H1 (cell line): ENCODE data around the gene DUSP18. TPM values are rescaled to one million over a fixed set of nuclear protein-coding genes. Genes with fewer than 3 reads are reported as not detected.

Experiments used
- CTCF ChIA-PET: fragments of 300-600 bp; sonication (Branson Sonifier 250); formaldehyde crosslinking; loops from one replicate; lab custom pipeline; 2021; ENCODE audit not compliant: partially characterized antibody; lab: Charles Lee
- POLR2A ChIA-PET: fragments of 300-600 bp; sonication (Branson Sonifier 250); formaldehyde crosslinking; loops from one replicate; lab custom pipeline; 2021; ENCODE audit warnings: inconsistent platforms; ENCODE audit not compliant: partially characterized antibody; lab: Charles Lee
- DNase-seq, 2 experiments: peaks; one replicate each; pipeline versions ENCODE4 v3.0.0 to v3.0.0-alpha.2; 2010 to 2022; ENCODE audit warnings: low spot score in 2 of 2, low read depth in 1 of 2, mixed read lengths in 1 of 2
- FAIRE-seq: peaks from 2 replicates; lab custom pipeline; 2011; peaks lifted over from hg19 to GRCh38; lab: Jason Lieb, UNC
- H2AFZ ChIP-seq: 2 replicates; pipeline ENCODE4 v1.8.1; 2012; ENCODE audit warnings: low read length, inconsistent platforms
- H2AK5ac ChIP-seq: 2 replicates; pipeline ENCODE4 v1.6.1; 2013; ENCODE audit warnings: low read depth, low read length
- H2BK120ac ChIP-seq: replicated peaks from 2 replicates; pipeline ENCODE3; 2013; ENCODE audit warnings: low read depth, low read length, inconsistent platforms
- H2BK12ac ChIP-seq: 2 replicates; pipeline ENCODE4 v1.6.1; 2013; ENCODE audit warnings: low read depth, low read length
- H2BK15ac ChIP-seq: 2 replicates; pipeline ENCODE4 v1.6.1; 2013; ENCODE audit warnings: low read length
- H2BK20ac ChIP-seq: 2 replicates; pipeline ENCODE4 v1.6.1; 2013; ENCODE audit warnings: low read length
- H2BK5ac ChIP-seq: 2 replicates; pipeline ENCODE4 v1.6.1; 2013; ENCODE audit warnings: low read depth, low read length
- H3K14ac ChIP-seq: 2 replicates; pipeline ENCODE4 v1.6.1; 2013; ENCODE audit warnings: inconsistent platforms; ENCODE audit not compliant: insufficient read length
- H3K18ac ChIP-seq: 2 replicates; pipeline ENCODE4 v1.6.1; 2013; ENCODE audit warnings: low read length; ENCODE audit errors: extremely low read depth
- H3K23ac ChIP-seq: 2 replicates; pipeline ENCODE4 v1.6.1; 2013; ENCODE audit warnings: inconsistent platforms; ENCODE audit not compliant: insufficient read length
- H3K23me2 ChIP-seq: 2 replicates; pipeline ENCODE4 v1.6.1; 2013; ENCODE audit warnings: low read depth, low read length
- H3K27ac ChIP-seq: 2 replicates; pipeline ENCODE4 v1.6.1; 2011; ENCODE audit warnings: low read depth, low read length, inconsistent platforms
- H3K27me3 ChIP-seq, 4 experiments: replicated peaks in 1 of 4; 1 replicate in 1 of 4; 2 replicates in 3 of 4; pipeline versions ENCODE4 v1.6.1 to v1.8.1; 2011 to 2013; ENCODE audit warnings: low read length in 3 of 4, mild to moderate bottlenecking in 3 of 4, inconsistent platforms in 2 of 4, mixed read lengths in 2 of 4, moderate library complexity in 1 of 4; ENCODE audit not compliant: control insufficient read depth in 3 of 4, insufficient read depth in 3 of 4; ENCODE audit errors: extremely low read depth in 1 of 4
- H3K36me3 ChIP-seq, 4 experiments: 2 replicates each; pipeline versions ENCODE4 v1.6.1 to v1.8.1; 2011 to 2013; ENCODE audit warnings: mild to moderate bottlenecking in 4 of 4, low read length in 3 of 4, moderate library complexity in 2 of 4, control low read depth in 1 of 4, inconsistent platforms in 1 of 4; ENCODE audit not compliant: insufficient read depth in 4 of 4, control insufficient read depth in 2 of 4
- H3K4ac ChIP-seq: replicated peaks from 2 replicates; pipeline ENCODE3; 2013; ENCODE audit warnings: low read length, low read depth, mixed read lengths, inconsistent platforms; ENCODE audit not compliant: insufficient read length
- H3K4me1 ChIP-seq, 4 experiments: replicated peaks in 1 of 4; 1 replicate in 1 of 4; 2 replicates in 3 of 4; pipeline versions ENCODE4 v1.6.1 to v1.8.1; 2011 to 2013; ENCODE audit warnings: low read length in 3 of 4, inconsistent platforms in 2 of 4, mixed read lengths in 1 of 4; ENCODE audit not compliant: insufficient read depth in 4 of 4, control insufficient read depth in 3 of 4
- H3K4me2 ChIP-seq, 2 experiments: 2 replicates each; pipeline versions ENCODE4 v1.6.1 to v1.8.1; 2011 to 2013; ENCODE audit warnings: low read depth in 2 of 2, low read length in 2 of 2, control low read depth in 1 of 2, inconsistent platforms in 1 of 2, mild to moderate bottlenecking in 1 of 2; ENCODE audit not compliant: insufficient read depth in 1 of 2
- H3K4me3 ChIP-seq, 4 experiments: fragments of 200-600, 300-600 bp in 1 of 4; sonication (generic), shearing (Covaris generic), sonication (Bioruptor Twin) in 1 of 4; 2 replicates each; pipeline versions ENCODE4 v1.5.1 to v1.8.1; 2011 to 2016; ENCODE audit warnings: low read length in 4 of 4, low read depth in 3 of 4, control low read depth in 2 of 4, inconsistent platforms in 2 of 4, mild to moderate bottlenecking in 2 of 4, mixed read lengths in 1 of 4, moderate library complexity in 1 of 4; ENCODE audit not compliant: insufficient read depth in 2 of 4; ENCODE audit errors: extremely low read depth in 1 of 4
- H3K56ac ChIP-seq: replicated peaks from 2 replicates; pipeline ENCODE3; 2013; ENCODE audit warnings: low read depth, mild to moderate bottlenecking, mixed read lengths, low read length, inconsistent platforms; ENCODE audit not compliant: insufficient read length
- H3K79me1 ChIP-seq: 2 replicates; pipeline ENCODE4 v1.6.1; 2013; ENCODE audit warnings: low read depth, low read length, control low read depth
- H3K79me2 ChIP-seq, 2 experiments: 2 replicates each; pipeline versions ENCODE4 v1.6.1 to v1.8.1; 2012 to 2013; ENCODE audit warnings: low read length in 2 of 2, mild to moderate bottlenecking in 2 of 2, inconsistent platforms in 1 of 2; ENCODE audit not compliant: insufficient read depth in 2 of 2, control insufficient read depth in 1 of 2
- H3K9ac ChIP-seq, 4 experiments: replicated peaks in 1 of 4; 1 replicate in 1 of 4; 2 replicates in 3 of 4; pipeline versions ENCODE4 v1.6.1 to v1.8.1; 2011 to 2013; ENCODE audit warnings: low read depth in 3 of 4, low read length in 3 of 4, control low read depth in 2 of 4, mild to moderate bottlenecking in 2 of 4, moderate library complexity in 2 of 4, inconsistent platforms in 1 of 4; ENCODE audit errors: extremely low read depth in 1 of 4
- H3K9me3 ChIP-seq, 2 experiments: 2 replicates each; pipeline versions ENCODE4 v1.6.1 to v1.8.1; 2012 to 2013; ENCODE audit warnings: mild to moderate bottlenecking in 2 of 2, moderate library complexity in 2 of 2, control low read depth in 1 of 2, inconsistent platforms in 1 of 2, low read depth in 1 of 2, low read length in 1 of 2, mixed read lengths in 1 of 2; ENCODE audit not compliant: insufficient read depth in 2 of 2
- H4K20me1 ChIP-seq, 2 experiments: replicated peaks in 1 of 2; 2 replicates each; pipeline versions ENCODE3 to v1.8.1; 2011 to 2013; ENCODE audit warnings: inconsistent platforms in 2 of 2, low read length in 2 of 2, mild to moderate bottlenecking in 1 of 2; ENCODE audit not compliant: insufficient read depth in 2 of 2, control insufficient read depth in 1 of 2
- H4K5ac ChIP-seq: 2 replicates; pipeline ENCODE4 v1.6.1; 2013; ENCODE audit warnings: low read length, low read depth, mixed read lengths, inconsistent platforms; ENCODE audit not compliant: insufficient read length
- H4K8ac ChIP-seq: 2 replicates; pipeline ENCODE4 v1.8.0; 2013; ENCODE audit warnings: mild to moderate bottlenecking, moderate library complexity, low read length, inconsistent platforms; ENCODE audit not compliant: insufficient read depth; ENCODE audit errors: extremely low read depth
- H4K91ac ChIP-seq: replicated peaks from 2 replicates; pipeline ENCODE3; 2013; ENCODE audit warnings: low read length, mixed read lengths, inconsistent platforms; ENCODE audit not compliant: insufficient read length
- BRCA1 ChIP-seq: IDR thresholded peaks from 2 replicates; pipeline ENCODE4 v1.6.1; 2012; ENCODE audit warnings: low read depth, low read length, improper control_type of control experiment
- CBX5 ChIP-seq: fragments of 300-800, 300-1000 bp; sonication (generic); IDR thresholded peaks from 2 replicates; pipeline ENCODE4 v1.7.1; 2016; ENCODE audit warnings: antibody characterized with exemption, low read length, low read depth
- GTF2F1 ChIP-seq: IDR thresholded peaks from 2 replicates; pipeline ENCODE4 v1.6.1; 2012; ENCODE audit warnings: low read depth, low read length, improper control_type of control experiment, borderline replicate concordance
- JUND ChIP-seq: IDR thresholded peaks from 2 replicates; pipeline ENCODE4 v1.6.1; 2011; ENCODE audit warnings: mild to moderate bottlenecking, improper control_type of control experiment, low read length
- KDM1A ChIP-seq: fragments of 200-600, 300-600 bp; sonication (generic); IDR thresholded peaks from 2 replicates; pipeline ENCODE4 v1.7.1; 2016; ENCODE audit warnings: mild to moderate bottlenecking, low read length, borderline replicate concordance
- POLR2AphosphoS5 ChIP-seq: IDR thresholded peaks from 2 replicates; pipeline ENCODE4 v1.6.1; 2011; ENCODE audit warnings: low read depth, low read length
- RXRA ChIP-seq: IDR thresholded peaks from 2 replicates; pipeline ENCODE4 v1.6.1; 2011; ENCODE audit warnings: low read depth, mild to moderate bottlenecking, low read length, moderate library complexity; ENCODE audit not compliant: insufficient read depth
- SIRT6 ChIP-seq: IDR thresholded peaks from one replicate; pipeline ENCODE4 v1.7.1; 2012; ENCODE audit warnings: low read length, inconsistent platforms
- SIX5 ChIP-seq: IDR thresholded peaks from 2 replicates; pipeline ENCODE4 v1.6.1; 2011; ENCODE audit warnings: mild to moderate bottlenecking, low read depth, low read length
- SP2 ChIP-seq: IDR thresholded peaks from 2 replicates; pipeline ENCODE4 v1.6.1; 2012; ENCODE audit warnings: mild to moderate bottlenecking, low read length, inconsistent platforms
- SP4 ChIP-seq: IDR thresholded peaks from 2 replicates; pipeline ENCODE4 v1.6.1; 2012; ENCODE audit warnings: low read length, inconsistent platforms
- TBP ChIP-seq: IDR thresholded peaks from 2 replicates; pipeline ENCODE4 v1.6.1; 2011; ENCODE audit warnings: low read depth, low read length, improper control_type of control experiment
- WGBS, 2 experiments: shearing (Covaris generic) in 1 of 2; methylation state at CpG; one replicate each; pipeline versions ENCODE4 v1.1.6 to v1.1.7; 2013 to 2015; ENCODE audit warnings: low lambda C conversion rate in 2 of 2, mixed read lengths in 2 of 2, inconsistent platforms in 1 of 2, low coverage in 1 of 2, missing lambda C conversion rate in 1 of 2; ENCODE audit not compliant: insufficient replicate concordance in 2 of 2, insufficient coverage in 1 of 2, insufficient read length in 1 of 2; ENCODE audit errors: extremely low coverage in 1 of 2, missing lambda C conversion rate in 1 of 2; 5-methylcytosine and 5-hydroxymethylcytosine counted together
- polyA plus RNA-seq, 7 experiments: library from polyadenylated mRNA; depleted of rRNA in 3 of 7; stranded (reverse) in 5 of 7; unstranded in 2 of 7; fragments of >200 nt in 5 of 7; fragments of 200-250 nt in 2 of 7; gene quantifications; 1 replicate in 5 of 7; 2 replicates in 1 of 7; 4 replicates in 1 of 7; pipeline versions ENCODE4 v1.2.1 to v1.2.3, GENCODE V29; 2011 to 2013; ENCODE audit warnings: missing spikeins in 2 of 7, mixed read lengths in 2 of 7
- total RNA-seq: library from RNA; stranded (reverse); fragmentation: NEBNext Ultra II Directional; extraction: Animal tissue kit (Norgen Biotek cat#: 25700); gene quantifications from 2 replicates; pipeline ENCODE4 v1.2.1, GENCODE V29; 2021
- TF ChIP-seq, protein P1 (sequence below): IDR thresholded peaks from 2 replicates; pipeline ENCODE4 v1.6.1; 2011; ENCODE audit warnings: low read length, improper control_type of control experiment

The DUSP18 gene
- total and polyA plus RNA-seq, 2 of the 8 experiments (the other 6 are each of a cell fraction or from before 2014, with no cell fraction given): 2.6 to 7.3 TPM

DNA sequence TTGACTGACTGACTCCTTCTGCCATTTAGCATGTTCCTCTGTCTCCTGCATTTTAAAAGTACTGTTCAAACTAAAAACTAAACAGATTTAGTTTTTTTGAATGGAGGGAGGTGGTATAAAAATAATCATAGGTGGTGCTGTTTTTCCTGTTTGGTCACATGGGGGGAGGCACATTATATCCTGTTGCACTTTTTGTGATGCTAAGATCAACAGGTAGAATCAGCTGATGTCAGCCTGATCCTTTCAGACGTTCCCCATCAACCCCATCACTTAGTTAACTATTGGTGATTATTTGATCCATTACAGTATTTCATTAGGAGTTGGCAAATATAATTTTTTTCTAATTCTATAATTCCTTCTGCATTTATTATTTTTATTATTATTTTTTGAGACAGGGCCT lies 21.9 kb upstream of the DUSP18 start:
- Histone ChIP-seq H3K4me2 (no peak overlapping the region), H3K56ac (no peak overlapping the region), H3K23me2 (peaks cover 5% of the 10 kb centered on the region; the same call in 1 of the 2 replicates), H3K79me2 (no peaks in the 10 kb centered on the region), H2BK15ac (no peak overlapping the region), H3K36me3 (no peaks in the 10 kb centered on the region), H3K79me1 (no peaks in the 10 kb centered on the region; the same call in 1 of the 2 replicates), H3K23ac (no peak overlapping the region), H3K14ac (no peak overlapping the region), H2AFZ (no peak overlapping the region), H4K8ac (no peak overlapping the region), H4K91ac (no peak overlapping the region), H3K27me3 (no peaks in the 10 kb centered on the region), H4K20me1 (no peaks in the 10 kb centered on the region), H2AK5ac (no peak overlapping the region), H4K5ac (no peak overlapping the region), H3K18ac (no peak overlapping the region), H3K4ac (no peak overlapping the region), H2BK5ac (no peak overlapping the region), H3K4me1 (no peaks in the 10 kb centered on the region), H2BK120ac (no peak overlapping the region), H2BK12ac (no peak overlapping the region), H3K4me3 (no peak overlapping the region), H2BK20ac (no peak overlapping the region), H3K9me3 (no peaks in the 10 kb centered on the region), H3K27ac (no peak overlapping the region), H3K9ac (no peak overlapping the region)
- FAIRE-seq (no peak), DNase-seq (no peak)
- 83% methylated on average over 1 of the region's 1 CpG; no CpG with 5 or more reads in 1 of the 2 experiments for WGBS, 2 experiments
- ChIA-PET POLR2A (no interaction called here), CTCF (interaction anchor here (0.8 kb wide), 2 partner anchors 28 to 55 kb away, joined by 3 read pairs; no protein-coding TSS in a partner anchor)
- no peak for TF ChIP-seq SP2
- no peak for TF ChIP-seq BRCA1
- no peak for TF ChIP-seq JUND
- no peak for TF ChIP-seq POLR2AphosphoS5
- TF ChIP-seq CBX5: no peak
- no peak for TF ChIP-seq TBP
- TF ChIP-seq SIRT6: no peak
- TF ChIP-seq KDM1A: no peak
- TF ChIP-seq GTF2F1: no peak
- TF ChIP-seq SP4: no peak
- no peak for TF ChIP-seq SIX5
- TF ChIP-seq RXRA: no peak
- TF ChIP-seq, protein P1, sequence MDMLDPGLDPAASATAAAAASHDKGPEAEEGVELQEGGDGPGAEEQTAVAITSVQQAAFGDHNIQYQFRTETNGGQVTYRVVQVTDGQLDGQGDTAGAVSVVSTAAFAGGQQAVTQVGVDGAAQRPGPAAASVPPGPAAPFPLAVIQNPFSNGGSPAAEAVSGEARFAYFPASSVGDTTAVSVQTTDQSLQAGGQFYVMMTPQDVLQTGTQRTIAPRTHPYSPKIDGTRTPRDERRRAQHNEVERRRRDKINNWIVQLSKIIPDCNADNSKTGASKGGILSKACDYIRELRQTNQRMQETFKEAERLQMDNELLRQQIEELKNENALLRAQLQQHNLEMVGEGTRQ: no peak
